Measurements from ENCODE around the gene RHOJ. TPM values are rescaled to one million over a fixed set of nuclear protein-coding genes. Genes with fewer than 3 reads are reported as not detected.

Gene RHOJ
- total RNA-seq, 1 experiment from 2014 or later: not detected

- intact Hi-C loops (cut with micrococcal nuclease): no loop called here
- RAD21 ChIA-PET (ENCODE audit: low non-redundant PET in 1 of 2, low total read pairs in 2 of 2, uncharacterized antibody in 2 of 2, unreplicated experiment in 2 of 2): no interaction called here
- ATAC-seq: no peak
- H3K27me3 ChIP-seq (ENCODE audit: insufficient read depth, low read length): peaks cover 22% of the 10 kb centered on the region
- no peaks in the 10 kb centered on the region for H3K36me3 ChIP-seq (ENCODE audit: control insufficient read depth in 1 of 2, insufficient read depth in 2 of 2, low read length in 2 of 2)
- POLR2A ChIA-PET: no interaction called here
- H2AFZ ChIP-seq (ENCODE audit: low read depth, low read length, poor library complexity, severe bottlenecking): no peak overlapping the region
- no TSS peak for BruUV-seq (replicated peaks)
- no peak overlapping the region for H3K4me2 ChIP-seq (ENCODE audit: low read length)
- DNase-seq (ENCODE audit: low read depth, low spot score): no peak
- no peak overlapping the region for H3K27ac ChIP-seq (ENCODE audit: low read depth, low read length)
- no peak overlapping the region for H3K4me3 ChIP-seq (replicated peaks in 1 of 2; ENCODE audit: low read depth in 1 of 2, low read length in 2 of 2)
- CTCF ChIA-PET: no interaction called here
- H3K4me1 ChIP-seq (ENCODE audit: control insufficient read depth in 1 of 2, insufficient read depth in 2 of 2, low read length in 2 of 2): no peaks in the 10 kb centered on the region
- H4K20me1 ChIP-seq (ENCODE audit: insufficient read depth): no peaks in the 10 kb centered on the region
- no peaks in the 10 kb centered on the region for H3K9me2 ChIP-seq (ENCODE audit: insufficient read depth)
- H3K79me2 ChIP-seq (ENCODE audit: insufficient read depth, low read length): no peaks in the 10 kb centered on the region
- H3K9ac ChIP-seq (ENCODE audit: low read length): no peak overlapping the region
- TF ChIP-seq SRF (IDR thresholded peaks at IDR 0.05; ENCODE audit: low read depth) (no peak), POLR2AphosphoS5 (IDR thresholded peaks at IDR 0.05; ENCODE audit: low read depth, low read length) (no peak), CEBPB (IDR thresholded peaks at IDR 0.05; ENCODE audit: low read depth) (no peak), ZFX (IDR thresholded peaks at IDR 0.05) (no peak), JUND (IDR thresholded peaks at IDR 0.05) (no peak), EGR1 (IDR thresholded peaks at IDR 0.05; ENCODE audit: low read depth) (no peak), SP1 (IDR thresholded peaks at IDR 0.05; ENCODE audit: low read depth) (no peak), MAX (IDR thresholded peaks at IDR 0.05) (no peak), ATF3 (IDR thresholded peaks at IDR 0.05) (no peak), CTCF (IDR thresholded peaks at IDR 0.05 in 2 of 3, conservative IDR thresholded peaks at IDR 0.05 in 1 of 3; ENCODE audit: borderline replicate concordance in 1 of 3, insufficient read depth in 1 of 3, low read depth in 2 of 3, low read length in 2 of 3) (no peak), YY1 (IDR thresholded peaks at IDR 0.05; ENCODE audit: extremely low read depth, insufficient replicate concordance, low read depth, low read length) (no peak)
- H3K9me3 ChIP-seq (ENCODE audit: control insufficient read depth in 1 of 2, insufficient read depth in 1 of 2, low read depth in 1 of 2, low read length in 2 of 2): no peaks in the 10 kb centered on the region
These were observed 36.9 kb downstream of the RHOJ start for GRCh38 chr14:63241096-63241495.
